GM12872 (cell line): ENCODE data around the gene SBK2.

ENCODE experiments used
- CTCF ChIP-seq: IDR thresholded peaks from 3 replicates; pipeline ENCODE4 v1.5.1; 2011; ENCODE audit warnings: low read depth, mild to moderate bottlenecking, low read length, moderate library complexity; ENCODE audit not compliant: insufficient read depth

The SBK2 gene

DNA sequence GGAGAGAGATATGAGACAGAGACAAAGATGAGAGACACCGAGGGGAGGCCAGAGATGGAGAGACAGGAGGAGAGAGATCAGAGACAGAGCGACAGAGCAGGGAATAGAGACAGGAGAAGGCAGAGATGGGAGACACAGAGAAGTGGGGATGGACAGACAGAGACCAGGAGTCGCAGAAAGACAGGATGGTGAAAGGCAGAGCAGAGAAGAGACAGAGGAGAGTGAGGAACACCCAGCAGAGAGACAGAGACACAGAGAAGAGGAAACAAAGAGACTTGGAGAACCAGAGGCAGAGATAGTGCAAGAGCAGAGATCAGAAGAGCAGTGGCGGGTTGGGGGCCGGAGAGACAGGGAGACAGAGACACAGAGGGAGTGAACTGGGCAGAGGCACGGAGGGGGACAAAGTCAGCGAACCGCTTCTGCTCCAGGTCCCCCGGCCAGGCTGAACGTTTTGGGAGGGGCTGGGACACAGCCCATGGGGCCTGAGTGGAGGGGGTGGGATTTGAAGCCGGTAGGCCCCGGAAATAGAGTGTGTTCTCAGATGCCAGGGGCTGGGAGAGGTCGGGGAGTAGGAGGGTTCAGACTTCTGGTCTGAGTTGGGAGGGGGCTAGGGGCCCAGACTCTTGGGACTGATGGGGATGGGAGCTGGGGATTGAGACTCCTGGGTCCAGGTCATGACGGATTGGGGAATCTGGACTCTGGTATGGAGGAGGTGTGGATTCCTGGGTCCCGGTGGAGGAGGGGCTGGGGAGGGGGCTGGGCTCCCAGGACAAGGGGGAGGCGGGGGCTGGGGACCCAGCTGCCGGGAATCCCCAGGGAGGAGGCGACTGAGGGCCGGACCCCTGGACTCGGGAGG lies 43.1 kb upstream of the SBK2 start:
- no peak for TF ChIP-seq CTCF

GRCh38 chr19:55578761-55579747 lies 42.1 kb upstream of the SBK2 start:
- TF ChIP-seq CTCF = no peak

DNA sequence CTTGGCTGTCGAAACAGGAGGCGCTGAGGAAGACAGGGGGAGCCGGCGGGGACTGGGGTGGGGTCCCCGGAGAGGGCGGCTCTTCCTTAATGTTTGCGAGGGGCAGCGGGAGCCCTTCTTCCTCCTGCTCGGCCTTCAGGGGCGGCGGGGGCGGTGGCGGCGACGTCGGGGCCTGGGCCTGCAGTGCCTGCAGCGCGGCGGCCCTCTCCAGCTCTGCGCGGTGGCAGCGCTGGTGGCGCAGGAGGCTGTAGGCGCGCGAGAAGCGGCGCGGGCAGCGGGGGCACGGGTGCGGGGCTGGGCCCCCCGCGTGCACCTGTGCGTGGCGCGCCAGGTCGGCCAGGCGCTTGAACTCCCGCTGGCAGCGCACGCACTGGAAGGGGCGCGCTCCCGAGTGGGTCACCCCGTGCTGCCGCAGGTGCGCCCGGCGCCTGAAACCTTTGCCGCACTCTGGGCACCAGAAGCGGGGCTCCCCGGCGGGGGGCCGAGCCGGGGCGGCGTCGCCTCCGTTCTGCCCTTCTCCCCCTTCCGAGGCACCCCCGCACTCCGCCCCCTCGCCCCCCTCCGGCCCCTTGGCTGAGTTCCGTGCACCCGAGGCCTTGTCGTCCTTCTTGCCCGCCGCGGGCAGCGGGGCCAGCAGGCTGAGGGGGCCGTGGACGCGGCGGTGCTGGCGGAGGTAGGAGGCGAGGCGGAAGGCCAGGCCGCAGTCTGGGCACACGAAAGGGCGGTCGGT lies 41.3 kb upstream of the SBK2 start:
- no peak for TF ChIP-seq CTCF

DNA sequence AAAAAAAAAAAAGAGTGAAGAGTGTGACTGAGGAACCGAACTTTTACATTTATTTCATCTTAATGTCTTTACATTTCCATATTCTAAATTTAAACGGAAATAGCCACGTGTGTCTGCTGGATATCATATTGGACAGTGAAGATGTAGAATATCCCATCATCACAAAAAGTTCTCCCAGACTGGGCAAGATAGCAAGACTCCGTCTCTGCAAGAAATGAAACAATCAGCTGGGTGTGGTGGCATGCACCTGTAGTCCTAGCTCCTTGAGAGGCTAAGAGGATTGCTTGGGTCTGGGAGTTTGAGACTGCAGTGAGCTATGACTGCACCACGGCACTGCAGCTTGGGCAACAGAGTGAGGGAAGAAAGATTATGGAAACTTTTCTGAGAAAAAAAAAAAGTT lies 39.8 kb upstream of the SBK2 start:
- no peak for TF ChIP-seq CTCF

GRCh38 chr19:55567708-55568328 lies 30.9 kb upstream of the SBK2 start:
- no peak for TF ChIP-seq CTCF

DNA sequence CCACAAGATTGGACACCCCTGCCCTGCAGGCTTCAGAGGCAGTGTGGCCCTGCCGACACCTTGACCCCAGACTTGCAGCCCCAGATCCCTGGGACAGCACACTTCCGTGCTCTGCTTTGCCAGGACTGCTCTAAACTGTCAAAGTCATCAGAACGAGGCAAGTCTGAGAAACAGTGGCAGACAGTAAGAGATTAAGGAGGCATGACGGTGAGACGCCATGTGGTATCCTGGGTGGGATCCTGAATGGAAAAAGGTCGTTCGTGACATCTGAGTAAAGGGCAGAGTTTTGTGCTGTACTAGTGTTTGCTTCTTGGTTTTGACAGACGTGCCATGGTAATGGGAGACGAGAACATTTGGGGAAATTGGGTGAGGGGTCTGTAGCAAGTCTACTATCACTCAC lies 29.9 kb upstream of the SBK2 start:
- no peak for TF ChIP-seq CTCF

GRCh38 chr19:55563261-55563690 lies 26.3 kb upstream of the SBK2 start:
- TF ChIP-seq CTCF = no peak
